HG02798 (cell line): ENCODE results near the gene COMT.
A peak's percentile ranks its signal among the peaks of the same experiment; 100 is the strongest.

Experiments
- ATAC-seq: cut with Tn5 transposase; IDR thresholded peaks from one replicate; pipeline ENCODE4 v1.9.1; 2021; ENCODE audit warnings: mild to moderate bottlenecking; ENCODE audit not compliant: unreplicated experiment, poor library complexity

COMT gene

DNA sequence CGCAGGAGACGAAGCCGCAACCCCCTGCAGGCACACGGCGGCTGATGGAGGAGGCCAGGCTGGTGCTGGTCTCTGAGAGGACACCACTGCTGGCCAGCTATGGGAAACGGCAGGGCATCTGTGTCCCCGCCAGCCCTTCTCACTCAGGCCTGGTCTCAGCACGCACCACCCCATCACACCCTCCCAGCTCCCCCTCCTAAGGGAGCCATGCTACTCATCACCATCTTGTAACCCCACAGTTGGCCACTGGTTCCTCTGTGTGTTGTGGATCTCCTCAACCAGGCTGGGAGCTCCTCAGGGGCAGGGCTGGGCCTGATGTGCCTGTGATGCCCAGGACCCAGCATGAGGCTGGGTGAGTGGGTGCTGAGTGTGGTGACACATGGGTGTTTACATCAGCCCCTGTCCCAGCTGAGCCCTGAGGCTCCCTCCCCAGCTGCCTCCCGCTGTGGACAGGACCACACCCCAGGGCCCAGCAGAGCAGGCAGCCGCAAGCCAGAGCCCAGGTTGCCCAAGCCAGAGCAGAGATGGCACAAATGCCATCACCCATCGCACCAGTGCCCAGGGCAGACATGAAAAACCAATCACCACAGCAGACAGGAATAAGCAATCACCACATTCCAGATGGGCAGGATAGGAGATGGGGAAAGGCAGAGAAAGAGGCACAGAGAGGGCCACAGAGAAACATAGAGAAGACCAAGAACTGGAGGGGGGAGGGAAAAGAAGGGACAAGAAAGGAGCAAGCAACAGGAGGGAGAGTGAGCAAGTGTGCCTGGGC is 66.8 kb downstream of the COMT start:
- no peak for ATAC-seq

DNA sequence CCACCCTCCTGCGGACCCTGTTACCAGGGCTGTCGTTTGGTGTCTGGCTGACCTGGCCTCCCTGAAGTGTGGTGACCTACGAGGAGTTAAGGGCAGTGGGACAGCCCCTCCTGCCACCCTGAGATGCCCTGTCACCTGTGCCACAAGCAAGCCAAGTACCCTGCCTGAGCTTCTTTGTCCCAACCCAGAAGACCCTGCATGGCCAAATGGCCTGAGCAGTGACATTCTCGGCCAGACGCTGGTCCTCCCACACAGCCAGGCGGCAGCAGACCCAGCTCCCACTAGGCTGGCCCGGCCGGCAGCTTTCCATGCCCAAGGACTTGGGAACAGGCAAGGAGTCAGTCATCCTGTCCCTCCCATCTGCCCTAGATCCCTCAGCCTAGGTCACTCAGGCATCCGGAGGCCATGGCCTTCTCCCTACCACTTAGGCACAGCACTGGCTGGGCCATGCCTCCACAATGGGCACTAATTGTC is 67.5 kb downstream of the COMT start:
- ATAC-seq, result no peak

DNA sequence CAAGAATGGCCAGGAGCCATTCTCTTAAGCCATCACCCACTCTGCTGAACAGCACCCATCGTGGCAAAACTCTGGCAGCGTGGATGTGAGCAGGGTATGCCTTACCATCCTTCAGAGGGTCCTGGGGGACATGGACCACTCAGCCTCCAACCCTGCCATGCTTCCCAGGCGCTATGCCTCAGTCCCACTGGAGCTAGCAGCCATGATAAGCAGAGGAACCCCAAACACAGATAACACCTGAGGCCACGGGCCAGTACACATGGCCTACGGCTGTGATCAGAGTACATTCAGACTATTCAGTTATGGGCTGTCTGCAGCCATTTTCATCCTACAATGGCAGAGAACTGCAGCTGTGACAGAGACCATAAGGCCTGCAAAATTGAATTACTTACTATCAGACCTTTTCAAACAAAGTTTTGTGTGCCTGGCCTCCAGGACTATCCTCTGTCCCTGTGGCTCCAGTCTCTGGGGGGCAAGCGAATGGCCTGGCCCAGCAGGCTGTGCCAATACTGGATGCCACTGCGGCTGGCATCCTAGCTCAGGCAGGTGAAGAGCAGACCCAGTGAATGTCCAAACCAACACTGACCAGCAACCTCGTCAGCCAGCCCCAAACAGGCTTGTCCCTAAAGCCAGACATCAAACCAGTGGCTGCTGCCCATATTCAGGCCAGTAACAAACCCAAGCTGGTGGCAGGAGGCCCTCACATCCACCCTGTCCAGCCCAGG is 68.2 kb downstream of the COMT start:
- ATAC-seq, result no peak

DNA sequence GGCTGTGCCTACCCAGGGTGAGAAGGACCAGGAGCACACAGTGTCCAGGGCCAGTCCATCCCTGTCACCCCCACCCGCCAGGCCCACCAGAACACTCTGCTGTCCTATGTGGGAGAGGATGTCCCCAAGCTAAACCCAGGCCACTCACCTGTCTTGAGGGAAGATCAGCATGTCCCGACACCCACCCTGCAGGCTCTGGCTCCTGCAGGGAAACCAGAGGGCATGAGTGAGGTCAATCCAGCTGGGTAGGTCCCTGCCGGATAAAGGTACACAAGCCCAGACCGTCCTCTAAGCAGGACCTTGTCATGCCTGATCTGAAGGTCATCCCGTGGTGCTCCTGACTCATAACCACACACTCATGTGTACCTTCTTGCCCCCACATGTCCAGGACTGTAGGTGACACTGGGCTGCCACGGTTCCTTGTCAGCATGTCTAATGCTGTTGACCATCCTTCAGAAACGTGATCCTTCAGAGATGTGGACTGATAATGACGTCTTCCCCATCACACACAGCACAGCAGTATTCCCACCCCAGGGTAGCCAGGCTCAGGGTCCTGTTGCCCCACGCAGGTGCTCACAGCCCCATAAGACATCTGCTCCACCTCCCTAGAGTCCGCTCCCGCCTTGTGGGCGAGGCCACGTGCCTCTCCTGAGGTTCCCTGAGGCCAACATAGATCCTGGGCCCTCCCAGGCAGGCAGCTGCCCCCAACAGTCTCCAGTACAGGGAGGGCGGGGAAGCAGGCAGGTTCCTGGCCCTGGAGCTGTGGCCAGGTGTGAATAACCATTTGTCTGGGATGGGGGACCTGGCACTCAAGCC is 68.9 kb downstream of the COMT start:
- no peak for ATAC-seq

DNA sequence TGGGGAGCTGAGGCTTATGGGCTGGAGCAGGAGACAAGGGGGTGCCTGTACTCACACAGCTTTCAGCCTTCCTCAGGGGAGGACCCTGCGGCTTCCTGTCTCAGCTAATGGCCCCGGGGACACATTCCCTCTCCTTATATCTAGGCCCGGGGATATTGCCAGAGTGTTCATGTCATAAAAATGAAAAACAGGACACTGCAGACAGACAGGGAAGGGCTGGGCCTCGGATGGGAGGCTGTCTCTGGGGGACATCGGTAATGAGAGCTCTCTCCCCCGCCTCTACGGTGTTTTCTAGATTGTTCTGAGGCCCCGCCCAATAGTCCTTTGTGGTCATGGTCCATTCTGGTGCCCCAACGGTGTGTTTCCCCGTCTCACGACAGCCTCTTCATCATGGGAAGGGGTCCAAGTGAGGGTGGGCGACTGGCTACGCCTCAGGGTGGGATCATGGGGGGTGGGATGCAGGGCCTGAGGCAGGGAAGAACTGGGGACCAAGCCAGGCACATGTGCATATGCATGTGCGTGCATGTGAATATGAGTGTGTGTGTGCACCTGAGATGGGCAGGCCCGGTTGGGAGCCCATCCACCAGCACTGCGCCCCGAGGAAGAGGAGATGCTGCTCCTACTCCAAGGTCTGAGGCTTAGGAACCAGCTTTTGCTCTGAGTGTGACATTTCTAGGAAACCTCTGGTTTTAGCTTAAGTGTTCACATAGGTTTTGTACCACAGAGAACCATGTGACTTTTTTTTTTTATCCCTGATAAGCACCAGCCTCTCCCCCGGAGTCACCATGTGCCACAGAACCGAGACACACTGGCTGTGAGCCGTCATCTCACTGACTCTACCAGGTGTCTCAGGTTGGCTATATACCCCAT is 69.8 kb downstream of the COMT start:
- no peak for ATAC-seq

DNA sequence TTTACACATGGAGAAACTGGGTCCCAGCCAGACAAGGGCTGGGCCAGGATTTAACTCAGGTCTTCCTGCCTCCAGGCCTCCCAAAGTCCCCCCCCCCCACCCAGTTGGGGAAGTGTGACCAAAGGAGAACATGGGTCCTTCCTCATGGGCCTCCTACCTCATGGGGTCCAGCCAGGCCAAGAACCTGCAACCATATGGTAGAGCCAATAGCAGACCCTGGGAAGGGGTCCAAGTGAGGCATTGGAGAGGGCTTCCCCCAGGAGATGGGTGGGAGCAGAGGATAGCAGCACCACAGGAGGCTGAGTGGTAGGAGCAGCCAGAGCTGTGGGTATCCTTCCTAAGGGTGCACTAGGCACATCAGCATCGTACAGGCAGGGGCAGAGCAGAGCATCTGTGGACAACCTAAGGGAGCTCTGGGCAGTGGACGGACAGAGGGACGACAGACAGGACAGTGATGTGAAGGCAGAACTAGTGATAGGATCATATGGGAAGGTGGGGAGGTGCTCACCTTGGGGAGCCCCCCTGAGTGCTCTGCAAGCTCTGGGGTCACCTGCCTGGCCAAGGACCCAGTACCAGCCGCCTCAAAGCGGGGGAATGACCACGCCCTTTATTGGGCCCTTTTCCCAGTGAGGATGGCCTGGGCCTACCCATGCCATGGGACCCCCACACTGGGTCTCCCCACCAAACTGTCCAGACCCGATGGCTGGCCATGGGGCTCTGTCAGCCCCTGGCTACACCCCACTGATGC is 70.6 kb downstream of the COMT start:
- ATAC-seq, result no peak

DNA sequence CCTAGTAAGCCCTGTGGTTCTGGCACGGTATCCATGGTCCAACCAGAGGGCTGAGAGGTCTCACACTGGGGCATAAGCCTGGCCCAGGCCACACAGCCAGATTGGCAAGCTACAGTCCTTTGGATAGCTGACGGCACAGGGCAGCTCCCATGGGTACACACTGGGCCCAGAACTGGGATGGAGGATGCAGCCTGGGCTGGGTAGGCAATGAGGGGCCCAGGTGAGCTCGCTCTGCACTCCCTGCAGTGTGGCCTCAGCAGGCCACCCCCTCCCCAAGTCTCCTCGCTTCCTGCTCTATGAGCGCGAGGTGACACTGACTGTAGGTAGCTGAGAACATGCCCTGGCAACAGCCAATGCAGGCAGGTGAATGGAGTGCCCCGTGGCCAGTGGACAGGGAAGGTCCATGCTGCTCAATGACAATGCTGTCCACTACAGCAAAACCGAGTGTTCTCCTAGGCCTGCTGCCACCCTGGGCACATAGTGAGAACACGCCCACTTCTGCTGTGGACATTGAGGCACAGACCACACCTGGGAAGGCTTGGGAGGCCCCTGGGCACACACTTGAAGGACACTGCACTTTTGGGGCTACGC is 71.3 kb downstream of the COMT start:
- no peak for ATAC-seq

DNA sequence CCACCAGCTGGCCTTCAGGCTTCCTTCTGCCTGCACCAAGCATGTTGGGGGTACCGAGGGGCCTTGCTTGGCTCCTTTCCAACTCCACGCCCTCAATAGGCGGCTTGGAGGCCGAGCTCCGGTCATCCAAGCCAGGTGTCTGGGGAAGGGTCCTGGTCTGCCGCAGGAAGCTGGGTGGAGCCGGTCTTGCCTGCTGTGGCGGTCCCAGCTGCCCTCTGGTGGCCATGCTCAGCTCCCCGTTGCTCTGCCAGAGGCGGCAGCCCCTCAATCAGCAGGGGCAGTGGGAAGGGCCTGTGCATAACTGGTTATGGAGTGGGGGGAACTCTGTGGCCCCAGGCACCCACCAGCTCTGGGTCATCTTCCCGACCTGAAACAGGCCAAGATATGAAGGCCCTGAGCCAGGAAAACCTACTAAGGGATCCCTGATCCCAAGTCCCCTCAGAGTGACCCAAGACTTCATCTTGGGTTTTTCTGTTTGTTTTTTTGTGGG is 71.9 kb downstream of the COMT start:
- no peak for ATAC-seq

DNA sequence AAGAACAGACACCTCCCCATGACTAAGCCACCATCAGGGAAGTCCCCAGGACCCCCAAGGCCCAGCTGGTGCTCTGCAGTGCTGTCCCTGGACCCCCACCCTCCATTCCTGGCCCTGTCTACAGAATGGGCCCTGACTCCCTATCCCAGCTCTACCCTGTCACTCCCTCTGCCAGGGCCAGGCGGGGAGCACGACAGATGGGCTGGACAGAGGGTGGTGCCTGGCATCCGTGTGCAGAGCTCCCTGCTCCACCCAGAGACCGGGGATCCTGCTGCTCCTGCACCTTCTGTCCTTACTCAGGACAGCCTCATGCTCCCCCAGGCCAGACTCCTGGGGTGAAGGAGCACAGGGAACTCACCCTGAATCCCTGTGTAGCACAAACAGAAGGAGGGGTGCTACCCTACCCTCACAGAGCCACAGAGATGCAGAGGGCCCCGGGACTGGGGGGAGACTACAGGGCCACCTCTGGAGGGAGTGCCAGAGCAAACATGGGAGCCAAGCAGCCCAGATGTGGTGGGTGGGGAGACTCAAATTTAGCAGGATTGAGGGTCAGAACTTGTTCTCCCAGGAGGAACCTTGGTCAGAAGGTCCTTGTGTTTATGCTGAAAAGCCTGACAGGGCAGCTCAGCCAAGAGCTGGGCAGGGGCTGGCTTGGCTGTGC is 73.1 kb downstream of the COMT start:
- ATAC-seq, result no peak

DNA sequence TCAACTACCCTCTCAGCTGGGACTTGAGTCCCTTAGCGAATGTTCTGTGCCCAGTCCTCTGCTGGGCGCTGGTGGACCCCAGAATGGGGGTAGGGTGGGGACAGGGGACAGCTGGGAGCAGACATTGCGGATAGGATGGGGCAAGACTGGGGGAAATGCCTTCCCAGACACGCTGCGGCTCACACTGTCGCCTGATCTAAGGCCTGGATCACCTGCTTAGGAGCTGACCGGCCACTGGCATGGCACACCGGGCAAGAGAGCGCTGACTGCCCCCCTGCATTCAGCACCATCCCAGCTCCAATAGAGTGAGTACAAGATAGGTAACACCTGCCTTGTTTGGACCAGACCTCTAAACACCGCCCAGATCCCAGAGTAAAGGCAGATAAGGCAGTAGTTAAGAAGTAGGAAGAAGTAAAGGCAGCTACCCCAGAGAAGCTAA is 73.6 kb downstream of the COMT start:
- no peak for ATAC-seq

DNA sequence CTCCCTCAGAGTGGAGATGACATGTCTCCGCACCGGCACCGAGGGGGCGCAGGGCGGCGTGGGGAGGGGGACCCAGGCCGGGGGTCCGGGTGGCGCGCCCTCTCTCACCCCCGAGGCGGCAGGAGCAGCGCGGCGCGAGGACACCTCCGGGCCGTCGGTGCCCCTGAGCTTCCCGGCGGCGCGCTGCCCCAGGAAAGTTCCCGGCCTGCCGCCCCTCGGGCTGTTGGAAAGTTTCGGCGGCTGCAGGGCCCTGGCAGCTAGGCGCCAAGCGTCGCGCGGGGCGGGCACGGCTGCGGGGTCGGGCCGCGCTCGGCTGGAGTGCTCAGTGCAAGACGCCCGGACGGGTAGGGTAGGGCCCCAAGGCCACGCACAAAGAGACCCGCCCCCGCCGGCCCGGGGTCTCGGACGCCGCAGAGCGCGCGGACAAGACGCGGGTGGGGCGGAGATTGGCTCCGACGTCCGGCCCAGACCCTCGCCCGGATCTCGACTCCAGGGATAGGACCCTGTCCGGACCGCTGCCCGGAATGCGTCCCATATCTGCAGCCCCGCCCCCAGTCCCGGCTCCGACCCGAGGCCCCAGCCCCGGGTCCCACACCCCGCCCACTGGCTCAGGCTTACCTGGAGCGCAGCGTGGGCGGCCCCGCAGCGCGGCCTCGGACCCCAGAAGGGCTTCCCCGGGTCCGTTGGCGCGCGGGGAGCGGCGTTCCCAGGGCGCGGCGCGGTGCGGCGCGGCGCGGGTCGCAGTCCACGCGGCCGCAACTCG is 74.6 kb downstream of the COMT start:
- no peak for ATAC-seq

DNA sequence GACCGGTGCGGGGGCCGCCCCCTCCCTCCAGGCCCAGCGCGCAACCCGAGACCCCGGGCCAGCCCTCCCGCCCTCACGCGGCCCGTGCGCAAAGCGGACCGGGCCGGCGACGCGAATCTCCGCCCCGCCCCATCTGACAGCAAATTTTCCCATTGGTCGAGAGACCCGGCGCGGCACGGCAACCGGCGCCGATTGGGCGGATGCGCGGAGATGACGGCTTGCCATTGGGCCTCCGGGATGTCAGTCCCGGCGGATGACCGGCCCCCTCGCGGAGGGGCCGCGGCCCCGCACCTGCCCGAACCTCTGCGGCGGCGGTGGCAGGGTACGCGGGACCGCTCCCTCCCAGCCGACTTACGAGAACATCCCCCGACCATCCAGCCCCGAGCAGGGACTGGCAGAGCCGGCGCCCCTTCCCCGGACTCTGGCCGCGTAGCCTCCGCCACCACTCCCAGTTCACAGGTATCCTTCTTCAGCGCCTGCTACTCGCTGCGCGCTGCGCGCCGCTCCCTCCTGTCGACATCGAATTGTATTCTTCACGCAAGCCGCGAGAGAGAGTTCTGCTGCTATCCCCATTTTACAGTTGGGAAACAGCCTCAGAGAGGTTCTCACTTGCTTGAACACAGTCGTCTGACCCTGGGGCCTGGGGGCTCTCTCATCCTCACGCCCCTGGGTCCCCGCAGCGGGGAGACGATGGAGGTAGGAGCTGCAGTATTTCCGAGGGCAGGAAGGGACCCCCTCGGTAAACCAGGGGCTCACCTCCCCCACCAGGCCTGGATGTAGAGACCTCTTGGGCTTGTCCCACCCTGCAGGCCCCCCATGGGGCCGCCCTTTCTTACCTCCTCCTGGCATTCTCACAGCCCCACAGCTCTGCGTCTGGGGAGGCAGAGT is 75.4 kb downstream of the COMT start, which contains the start of gene ARVCF:
Gene ARVCF, minus strand, starts transcription at position 90 of the 888 bp plus-strand sequence. CDS start 26,029 bp downstream, outside the sequence.
- ATAC-seq, result peak; percentile 71

DNA sequence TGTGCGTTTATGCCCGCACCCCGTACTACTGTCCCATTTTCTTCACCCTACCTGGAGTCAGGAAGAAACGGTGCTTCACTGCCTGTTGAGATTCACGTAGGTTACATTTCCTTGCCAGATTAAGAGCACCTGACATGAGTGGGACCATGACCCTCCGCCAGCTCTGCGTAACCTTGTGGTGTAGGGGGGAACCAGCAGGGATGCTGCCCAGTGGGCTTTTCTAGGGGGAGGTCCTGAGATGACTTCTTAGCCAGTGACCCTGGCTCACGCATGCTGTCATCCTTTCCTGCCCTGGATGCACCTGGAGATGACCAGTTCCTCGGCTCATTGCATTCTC is 76.0 kb downstream of the COMT start:
- ATAC-seq, result no peak

DNA sequence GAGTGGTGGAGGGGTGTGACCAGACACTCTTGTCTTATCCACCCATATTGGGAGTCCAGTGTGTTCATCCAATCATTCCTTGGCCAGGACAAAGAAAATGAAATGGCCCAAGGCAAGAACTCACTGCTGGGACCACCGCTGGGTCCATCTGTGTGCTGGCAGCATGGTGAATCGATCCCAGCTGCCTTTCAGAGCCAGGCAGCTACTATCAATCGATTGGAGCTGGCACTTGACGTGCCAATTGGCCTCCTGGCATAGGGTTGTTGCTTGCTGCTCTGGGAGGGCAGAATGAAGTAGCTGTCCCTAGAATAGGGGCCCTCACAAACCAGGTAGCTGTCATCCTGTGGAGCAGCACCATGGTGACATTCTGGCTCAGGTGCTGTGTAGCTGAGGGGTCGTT is 76.4 kb downstream of the COMT start:
- ATAC-seq, result no peak
